GM10266 (cell line): Measurements from ENCODE around the gene CBY2.

Source experiments
- DNase-seq: peaks from one replicate; pipeline ENCODE4 v3.0.0; 2012; ENCODE audit errors: extremely low spot score
- TF ChIP-seq, protein P1 (sequence below): IDR thresholded peaks from 2 replicates; pipeline ENCODE4 v1.5.1; 2012; ENCODE audit warnings: mild to moderate bottlenecking, low read depth; ENCODE audit not compliant: control insufficient read depth, insufficient read depth; ENCODE audit errors: missing control alignments

Gene CBY2

GRCh38 chr13:45713721-45714120, 11.6 kb downstream of the CBY2 start:
- no peak for DNase-seq
- TF ChIP-seq, protein P1, sequence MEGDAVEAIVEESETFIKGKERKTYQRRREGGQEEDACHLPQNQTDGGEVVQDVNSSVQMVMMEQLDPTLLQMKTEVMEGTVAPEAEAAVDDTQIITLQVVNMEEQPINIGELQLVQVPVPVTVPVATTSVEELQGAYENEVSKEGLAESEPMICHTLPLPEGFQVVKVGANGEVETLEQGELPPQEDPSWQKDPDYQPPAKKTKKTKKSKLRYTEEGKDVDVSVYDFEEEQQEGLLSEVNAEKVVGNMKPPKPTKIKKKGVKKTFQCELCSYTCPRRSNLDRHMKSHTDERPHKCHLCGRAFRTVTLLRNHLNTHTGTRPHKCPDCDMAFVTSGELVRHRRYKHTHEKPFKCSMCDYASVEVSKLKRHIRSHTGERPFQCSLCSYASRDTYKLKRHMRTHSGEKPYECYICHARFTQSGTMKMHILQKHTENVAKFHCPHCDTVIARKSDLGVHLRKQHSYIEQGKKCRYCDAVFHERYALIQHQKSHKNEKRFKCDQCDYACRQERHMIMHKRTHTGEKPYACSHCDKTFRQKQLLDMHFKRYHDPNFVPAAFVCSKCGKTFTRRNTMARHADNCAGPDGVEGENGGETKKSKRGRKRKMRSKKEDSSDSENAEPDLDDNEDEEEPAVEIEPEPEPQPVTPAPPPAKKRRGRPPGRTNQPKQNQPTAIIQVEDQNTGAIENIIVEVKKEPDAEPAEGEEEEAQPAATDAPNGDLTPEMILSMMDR, result no peak

DNA sequence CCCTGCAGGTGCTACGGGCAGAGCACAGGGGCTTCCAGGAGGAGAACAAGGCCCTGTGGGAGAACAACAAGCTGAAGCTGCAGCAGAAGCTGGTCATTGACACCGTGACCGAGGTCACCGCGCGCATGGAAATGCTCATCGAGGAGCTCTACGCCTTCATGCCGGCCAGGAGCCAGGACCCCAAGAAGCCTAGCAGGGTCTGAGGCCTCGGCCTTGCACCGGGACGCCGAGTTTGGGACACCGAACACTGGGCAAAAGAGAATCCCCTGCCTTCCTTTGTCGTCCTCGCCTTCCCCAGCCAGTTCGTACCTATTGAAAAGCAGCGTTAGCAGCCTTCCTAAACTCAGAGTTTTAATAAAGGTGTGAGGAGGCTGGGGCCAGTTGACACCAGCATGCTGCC, 12.1 kb downstream of the CBY2 start:
- DNase-seq, result no peak
- TF ChIP-seq, protein P1, result no peak

- TF ChIP-seq, protein P1, result no peak
- no peak for DNase-seq
Measured at GRCh38 chr13:45715351-45715750, 13.2 kb downstream of the CBY2 start.

DNA sequence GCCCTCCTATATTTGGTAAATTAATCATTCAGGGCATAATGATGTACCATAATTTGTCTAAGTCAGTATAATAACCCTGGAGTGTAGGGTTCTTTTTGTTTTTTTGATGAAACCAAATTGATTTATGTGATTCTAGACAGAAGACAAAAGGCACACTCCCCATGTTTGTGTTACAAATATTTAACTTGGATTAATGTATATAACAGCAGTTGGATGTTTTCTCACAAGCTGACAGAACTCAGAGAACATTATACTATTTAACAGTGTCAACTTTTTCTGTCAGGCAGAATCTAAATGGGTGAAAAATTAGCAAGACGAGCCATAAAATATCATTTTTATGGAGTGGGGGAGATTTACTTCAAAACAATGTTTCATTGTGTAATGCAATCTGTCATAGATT, 15.2 kb downstream of the CBY2 start:
- DNase-seq, result no peak
- TF ChIP-seq, protein P1, result no peak

GRCh38 chr13:45718063-45718462, 15.9 kb downstream of the CBY2 start:
- TF ChIP-seq, protein P1, result peak; percentile 73

GRCh38 chr13:45718992-45719391, 16.9 kb downstream of the CBY2 start:
- TF ChIP-seq, protein P1, result no peak

More at GRCh38 chr13:45718063-45718462, 15.9 kb downstream of the CBY2 start:
- peak; percentile 70 for DNase-seq

DNA sequence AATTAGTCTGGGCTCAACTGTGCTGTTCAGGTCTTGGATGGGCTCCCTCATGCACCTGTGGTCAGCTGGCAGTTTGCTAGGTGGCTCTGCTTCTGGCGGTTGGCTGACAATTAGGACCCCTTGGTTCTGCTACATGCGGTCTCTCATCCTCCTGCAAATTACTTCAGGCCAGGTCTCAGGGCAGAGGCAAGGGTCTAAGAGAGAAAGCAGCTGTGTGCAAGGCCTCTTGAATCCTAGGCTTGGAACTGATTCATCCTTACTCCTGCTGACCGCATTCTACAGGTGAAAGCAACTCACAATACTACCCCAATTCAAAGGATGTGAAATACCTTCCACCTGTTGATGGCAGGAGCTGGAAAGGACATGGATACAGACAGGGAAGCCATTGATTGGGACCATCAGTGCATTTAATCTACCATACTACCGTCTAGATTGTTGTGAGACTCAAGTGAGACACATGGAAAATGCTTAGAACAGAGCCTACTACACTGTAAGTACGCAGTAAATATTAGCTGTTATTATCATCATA, 19.1 kb downstream of the CBY2 start:
- TF ChIP-seq, protein P1, result no peak
- DNase-seq, result no peak

More at GRCh38 chr13:45718992-45719391, 16.9 kb downstream of the CBY2 start:
- DNase-seq, result no peak
